B cell (primary cell): ENCODE results near the gene GIPC3. TPM values are rescaled to one million over a fixed set of nuclear protein-coding genes. Genes with fewer than 3 reads are reported as not detected.

Experiments used
- ATAC-seq: fragments of 200-7000 bp; cut with Tn5 transposase; one replicate; pipeline ENCODE4 v1.10.0; 2021; ENCODE audit warnings: low read depth, mild to moderate bottlenecking, moderate number of reproducible peaks, moderate library complexity
- CTCF ChIA-PET: fragments of 350-600 bp; sonication (Branson Sonifier 250); formaldehyde crosslinking; loops from one replicate; lab custom pipeline; 2021; ENCODE audit warnings: antibody characterized with exemption, inconsistent platforms; lab: Charles Lee
- POLR2A ChIA-PET: fragments of 350-600 bp; sonication (Branson Sonifier 250); formaldehyde crosslinking; loops from one replicate; lab custom pipeline; 2021; ENCODE audit warnings: antibody characterized with exemption; lab: Charles Lee
- DNase-seq: peaks from one replicate; pipeline ENCODE4 v3.0.0; 2013
- H2AFZ ChIP-seq: 2 replicates; pipeline ENCODE4 v1.6.1; 2012; ENCODE audit warnings: mild to moderate bottlenecking, low read depth, low read length; ENCODE audit not compliant: insufficient read depth, poor library complexity, severe bottlenecking
- H3K27ac ChIP-seq, 2 donors: 1 replicate in 1 of 2; 2 replicates in 1 of 2; pipeline ENCODE4 v1.5.1; 2012 to 2013; ENCODE audit warnings: low read length in 2 of 2, mild to moderate bottlenecking in 2 of 2, moderate library complexity in 1 of 2
- H3K27me3 ChIP-seq, 4 experiments: fragments of 200-600 bp in 1 of 4; sonication (generic) in 1 of 4; replicated peaks in 1 of 4; 1 replicate in 2 of 4; 2 replicates in 2 of 4; pipeline versions ENCODE4 v1.6.1 to v1.7.0; 2013 to 2016; ENCODE audit warnings: low read length in 3 of 4, mild to moderate bottlenecking in 2 of 4, mixed read lengths in 1 of 4, moderate library complexity in 1 of 4; ENCODE audit not compliant: insufficient read depth in 4 of 4, control insufficient read depth in 3 of 4; ENCODE audit errors: control extremely low read depth in 1 of 4
- H3K36me3 ChIP-seq, 2 experiments: replicated peaks in 1 of 2; 1 replicate in 1 of 2; 2 replicates in 1 of 2; pipeline versions ENCODE4 v1.6.1 to v1.7.1; 2013; ENCODE audit warnings: low read length in 1 of 2; ENCODE audit not compliant: insufficient read depth in 2 of 2, control insufficient read depth in 1 of 2; ENCODE audit errors: control extremely low read depth in 1 of 2, extremely low read depth in 1 of 2
- H3K4me1 ChIP-seq, 2 donors: fragments of 200-600 bp in 1 of 2; sonication (generic) in 1 of 2; 1 replicate in 1 of 2; 2 replicates in 1 of 2; pipeline versions ENCODE4 v1.5.1 to v1.6.1; 2013 to 2017; ENCODE audit warnings: low read length in 2 of 2; ENCODE audit not compliant: control insufficient read depth in 2 of 2, insufficient read depth in 2 of 2
- H3K4me2 ChIP-seq: replicated peaks from 2 replicates; pipeline ENCODE3; 2012; ENCODE audit warnings: mild to moderate bottlenecking, low read depth, low read length; ENCODE audit not compliant: poor library complexity, severe bottlenecking
- H3K4me3 ChIP-seq, 5 experiments: fragments of 200-600 bp in 1 of 5; sonication (generic) in 1 of 5; 1 replicate in 3 of 5; 2 replicates in 2 of 5; pipeline versions ENCODE4 v1.5.1 to v1.7.0; 2011 to 2016; ENCODE audit warnings: low read length in 4 of 5, mild to moderate bottlenecking in 4 of 5, low read depth in 2 of 5, control low read depth in 1 of 5, moderate library complexity in 1 of 5; ENCODE audit not compliant: insufficient read depth in 1 of 5; ENCODE audit errors: control extremely low read depth in 1 of 5, extremely low read depth in 1 of 5
- H3K79me2 ChIP-seq: fragments of 200-600 bp; sonication (generic); one replicate; pipeline ENCODE4 v1.6.0; 2016; ENCODE audit warnings: low read length; ENCODE audit not compliant: control insufficient read depth, insufficient read depth
- H3K9ac ChIP-seq: fragments of 200-600 bp; sonication (generic); 2 replicates; pipeline ENCODE4 v1.6.1; 2017; ENCODE audit warnings: mild to moderate bottlenecking, low read length, moderate library complexity
- H3K9me3 ChIP-seq, 3 donors: one replicate each; pipeline versions ENCODE4 v1.6.1 to v1.7.1; 2013; ENCODE audit warnings: low read length in 2 of 3; ENCODE audit not compliant: control insufficient read depth in 2 of 3, insufficient read depth in 1 of 3; ENCODE audit errors: control extremely low read depth in 1 of 3
- H4K20me1 ChIP-seq: 2 replicates; pipeline ENCODE4 v1.6.0; 2012; ENCODE audit warnings: mild to moderate bottlenecking, low read length; ENCODE audit not compliant: insufficient read depth, control insufficient read depth, poor library complexity, severe bottlenecking
- H3K27ac Mint-ChIP-seq: one replicate; pipeline ENCODE4 v1.8.0; 2021; ENCODE audit warnings: mixed read lengths
- H3K27me3 Mint-ChIP-seq: one replicate; pipeline ENCODE4 v1.8.0; 2021; ENCODE audit warnings: mixed read lengths
- H3K4me1 Mint-ChIP-seq: one replicate; pipeline ENCODE4 v1.8.0; 2021; ENCODE audit warnings: mixed read lengths
- H3K4me3 Mint-ChIP-seq: one replicate; pipeline ENCODE4 v1.8.0; 2021; ENCODE audit warnings: mixed read lengths
- H3K9me3 Mint-ChIP-seq: one replicate; pipeline ENCODE4 v1.8.0; 2022; ENCODE audit warnings: mixed read lengths; ENCODE audit not compliant: insufficient read depth
- EZH2 ChIP-seq: IDR thresholded peaks from 2 replicates; pipeline ENCODE4 v1.6.1; 2012; ENCODE audit warnings: borderline replicate concordance, low read depth, mild to moderate bottlenecking, moderate library complexity, low read length; ENCODE audit not compliant: insufficient read depth, poor library complexity, severe bottlenecking
- WGBS: methylation state at CpG from one replicate; pipeline ENCODE4 v1.1.5; 2013; ENCODE audit warnings: missing lambda C conversion rate; ENCODE audit not compliant: insufficient coverage; 5-methylcytosine and 5-hydroxymethylcytosine counted together
- intact Hi-C: fragments of 100-400 bp; cut with micrococcal nuclease; formaldehyde crosslinking; loops from one replicate; pipeline ENCODE4 v1.10.0; 2022
- polyA plus RNA-seq: library from polyadenylated mRNA; depleted of rRNA; stranded (reverse); fragments of >200 nt; gene quantifications from 2 replicates; pipeline ENCODE4 v1.2.3, GENCODE V29; 2012
- total RNA-seq, 2 donors: library from RNA; stranded (reverse); fragments of 120-200 nt in 1 of 2; gene quantifications; 1 replicate in 1 of 2; 2 replicates in 1 of 2; pipeline versions ENCODE4 v1.2.3 to v1.2.4, GENCODE V29; 2013 to 2022
- TF ChIP-seq, protein P1 (sequence below): fragments of 200-600 bp; IDR thresholded peaks from one replicate; pipeline ENCODE4 v1.8.0; 2022; ENCODE audit warnings: antibody characterized with exemption, mild to moderate bottlenecking

GIPC3 gene
- total and polyA plus RNA-seq, 2 donors (not counting 1 experiment from before 2014, with no cell fraction given): 0.47 to 0.48 TPM

DNA sequence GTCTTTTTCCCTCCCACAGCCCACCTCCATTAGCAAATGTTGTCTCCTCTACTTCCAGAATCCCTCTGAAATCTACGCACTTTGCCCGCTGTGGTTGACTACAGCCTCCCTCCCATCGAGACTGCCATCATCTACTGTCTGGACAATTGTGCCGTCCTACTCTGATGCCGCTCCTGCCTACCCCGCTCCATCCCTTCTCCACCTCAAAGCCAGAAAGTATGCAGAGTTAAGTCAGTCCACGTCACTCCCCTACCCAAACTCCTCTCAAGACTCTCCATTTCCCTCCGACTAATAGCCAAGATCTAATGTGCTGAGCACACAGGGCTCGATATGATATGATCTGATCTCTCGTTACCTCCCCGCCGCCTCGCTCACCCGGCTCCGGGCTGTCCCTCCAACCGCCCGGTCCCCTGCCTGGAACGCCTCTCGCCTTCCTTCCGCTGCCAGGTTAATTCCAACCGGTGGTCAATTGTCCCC, 40.8 kb downstream of the GIPC3 start:
- WGBS: 5% methylated on average over 21 of the region's 21 CpGs

More for the DNA sequence above, 40.8 kb downstream of the GIPC3 start:
- peak overlapping the region; percentile 86 for H3K4me2 ChIP-seq
- no peak for TF ChIP-seq EZH2
- TF ChIP-seq, protein P1, sequence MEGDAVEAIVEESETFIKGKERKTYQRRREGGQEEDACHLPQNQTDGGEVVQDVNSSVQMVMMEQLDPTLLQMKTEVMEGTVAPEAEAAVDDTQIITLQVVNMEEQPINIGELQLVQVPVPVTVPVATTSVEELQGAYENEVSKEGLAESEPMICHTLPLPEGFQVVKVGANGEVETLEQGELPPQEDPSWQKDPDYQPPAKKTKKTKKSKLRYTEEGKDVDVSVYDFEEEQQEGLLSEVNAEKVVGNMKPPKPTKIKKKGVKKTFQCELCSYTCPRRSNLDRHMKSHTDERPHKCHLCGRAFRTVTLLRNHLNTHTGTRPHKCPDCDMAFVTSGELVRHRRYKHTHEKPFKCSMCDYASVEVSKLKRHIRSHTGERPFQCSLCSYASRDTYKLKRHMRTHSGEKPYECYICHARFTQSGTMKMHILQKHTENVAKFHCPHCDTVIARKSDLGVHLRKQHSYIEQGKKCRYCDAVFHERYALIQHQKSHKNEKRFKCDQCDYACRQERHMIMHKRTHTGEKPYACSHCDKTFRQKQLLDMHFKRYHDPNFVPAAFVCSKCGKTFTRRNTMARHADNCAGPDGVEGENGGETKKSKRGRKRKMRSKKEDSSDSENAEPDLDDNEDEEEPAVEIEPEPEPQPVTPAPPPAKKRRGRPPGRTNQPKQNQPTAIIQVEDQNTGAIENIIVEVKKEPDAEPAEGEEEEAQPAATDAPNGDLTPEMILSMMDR: no peak
- H2AFZ ChIP-seq: peak overlapping the region; percentile 96
- H3K4me3 ChIP-seq: peak overlapping the region; percentile 70 to 98 (median 76)
- H3K27ac Mint-ChIP-seq: peak overlapping the region; percentile 100
- peaks cover 17 to 21% of the 10 kb centered on the region in 2 donors for H3K4me1 ChIP-seq
- no peaks in the 10 kb centered on the region for H3K27me3 Mint-ChIP-seq
- H3K9me3 Mint-ChIP-seq: no peaks in the 10 kb centered on the region
- no peaks in the 10 kb centered on the region for H3K9me3 ChIP-seq
- peaks cover 0 to 15% of the 10 kb centered on the region in 2 experiments for H3K36me3 ChIP-seq
- no peaks in the 10 kb centered on the region for H3K27me3 ChIP-seq
- H3K4me3 Mint-ChIP-seq: peak overlapping the region; percentile 96
- peaks cover 49% of the 10 kb centered on the region for H3K79me2 ChIP-seq
- CTCF ChIA-PET: no interaction called here
- POLR2A ChIA-PET: no interaction called here
- peak overlapping the region; percentile 87 for H3K9ac ChIP-seq
- ATAC-seq: no peak
- intact Hi-C loops: loop anchor here (2.0 kb wide), 2 partner anchors 81 to 125 kb away; partner anchors contain the start of gene DOHH
- no peak for DNase-seq
- H4K20me1 ChIP-seq: peaks cover 47% of the 10 kb centered on the region
- peak overlapping the region in 1 of 2 donors; percentile 98 for H3K27ac ChIP-seq
- peaks cover 26% of the 10 kb centered on the region for H3K4me1 Mint-ChIP-seq
